Astrocyte of the hippocampus (primary cell): ENCODE data around the gene FAM53B.
"Not testable (repeated sequence)": the region's sequence is repeated elsewhere in the genome, so short reads cannot be mapped to it uniquely, and the experiment has no call there.

Experiments
- DNase-seq: peaks from one replicate; pipeline ENCODE4 v3.0.0; 2011; ENCODE audit warnings: low read depth, low spot score

FAM53B gene

GRCh38 chr10:124612611-124613498 is 131.3 kb downstream of the FAM53B start:
- DNase-seq: no peak

- no peak for DNase-seq
Measured at GRCh38 chr10:124611738-124612137, 132.4 kb downstream of the FAM53B start.

- not testable (repeated sequence) for DNase-seq
Measured at GRCh38 chr10:124610851-124611250, 133.3 kb downstream of the FAM53B start.

GRCh38 chr10:124610186-124610585 is 134.0 kb downstream of the FAM53B start:
- not testable (repeated sequence) for DNase-seq

GRCh38 chr10:124609698-124610097 is 134.5 kb downstream of the FAM53B start:
- DNase-seq: no peak

- DNase-seq: no peak
Measured at GRCh38 chr10:124608093-124608721, 136.0 kb downstream of the FAM53B start.

- DNase-seq: no peak
Measured at GRCh38 chr10:124607693-124608092, 136.5 kb downstream of the FAM53B start.

- no peak for DNase-seq
Measured at GRCh38 chr10:124606822-124607221, 137.4 kb downstream of the FAM53B start.

GRCh38 chr10:124605856-124606812 is 138.0 kb downstream of the FAM53B start:
- DNase-seq: no peak

GRCh38 chr10:124605481-124605855 is 138.7 kb downstream of the FAM53B start:
- no peak for DNase-seq

- DNase-seq: no peak
Measured at GRCh38 chr10:124605001-124605370, 139.2 kb downstream of the FAM53B start.

GRCh38 chr10:124604214-124605000 is 139.8 kb downstream of the FAM53B start:
- no peak for DNase-seq

GRCh38 chr10:124603376-124604213 is 140.6 kb downstream of the FAM53B start:
- no peak for DNase-seq

- DNase-seq: no peak
Measured at GRCh38 chr10:124602646-124603365, 141.4 kb downstream of the FAM53B start.

- DNase-seq: no peak
Measured at GRCh38 chr10:124602121-124602561, 142.0 kb downstream of the FAM53B start.

- DNase-seq: no peak
Measured at GRCh38 chr10:124601431-124602120, 142.6 kb downstream of the FAM53B start.

GRCh38 chr10:124601016-124601415 is 143.2 kb downstream of the FAM53B start:
- DNase-seq: no peak

GRCh38 chr10:124600051-124600880 is 143.9 kb downstream of the FAM53B start:
- DNase-seq: no peak
